GM12878 (cell line): ENCODE data around the gene LRRC2.

Experiments used
- BHLHE40 ChIP-seq, 2 experiments: fragments of 450-650 bp in 1 of 2; IDR thresholded peaks; 2 replicates each; pipeline ENCODE4 v1.6.1; 2011 to 2017; ENCODE audit warnings: low read depth in 2 of 2, borderline replicate concordance in 1 of 2, improper control_type of control experiment in 1 of 2, low read length in 1 of 2, mild to moderate bottlenecking in 1 of 2
- BMI1 ChIP-seq: fragments of 450-650 bp; IDR thresholded peaks from 2 replicates; pipeline ENCODE4 v1.6.1; 2016; ENCODE audit warnings: mild to moderate bottlenecking, moderate library complexity, borderline replicate concordance
- CBX3 ChIP-seq: fragments of 200-600 bp; sonication (generic); IDR thresholded peaks from 2 replicates; pipeline ENCODE4 v1.6.1; 2016; ENCODE audit warnings: low read depth, borderline replicate concordance
- EZH2 ChIP-seq: IDR thresholded peaks from 2 replicates; pipeline ENCODE4 v1.6.1; 2012; ENCODE audit warnings: low read depth, mild to moderate bottlenecking, control low read depth, inconsistent platforms, low read length, borderline replicate concordance; ENCODE audit not compliant: control insufficient read depth
- POLR2AphosphoS2 ChIP-seq: IDR thresholded peaks from 2 replicates; pipeline ENCODE4 v1.6.1; 2011; ENCODE audit warnings: low read depth, mild to moderate bottlenecking, low read length, improper control_type of control experiment, moderate library complexity
- SUZ12 ChIP-seq: fragments of 200-600 bp; sonication (generic); IDR thresholded peaks from one replicate; pipeline ENCODE4 v1.6.1; 2018; ENCODE audit warnings: antibody characterized with exemption, mild to moderate bottlenecking; ENCODE audit not compliant: unreplicated experiment
- TF ChIP-seq, protein P1 (sequence below), 3 experiments: IDR thresholded peaks in 2 of 3; conservative IDR thresholded peaks in 1 of 3; 2 replicates each; pipeline ENCODE4 v1.5.1; 2011; ENCODE audit warnings: low read depth in 3 of 3, low read length in 3 of 3, mild to moderate bottlenecking in 3 of 3, control low read depth in 2 of 3, moderate library complexity in 2 of 3, inconsistent platforms in 1 of 3, mixed read lengths in 1 of 3; ENCODE audit not compliant: control insufficient read depth in 2 of 3, insufficient read depth in 1 of 3; ENCODE audit errors: extremely low read depth in 1 of 3
- TF ChIP-seq, protein P2 (sequence below): fragments of 450-650 bp; conservative IDR thresholded peaks from 2 replicates; pipeline ENCODE4 v1.6.1; 2017; ENCODE audit warnings: mild to moderate bottlenecking, moderate library complexity

DNA sequence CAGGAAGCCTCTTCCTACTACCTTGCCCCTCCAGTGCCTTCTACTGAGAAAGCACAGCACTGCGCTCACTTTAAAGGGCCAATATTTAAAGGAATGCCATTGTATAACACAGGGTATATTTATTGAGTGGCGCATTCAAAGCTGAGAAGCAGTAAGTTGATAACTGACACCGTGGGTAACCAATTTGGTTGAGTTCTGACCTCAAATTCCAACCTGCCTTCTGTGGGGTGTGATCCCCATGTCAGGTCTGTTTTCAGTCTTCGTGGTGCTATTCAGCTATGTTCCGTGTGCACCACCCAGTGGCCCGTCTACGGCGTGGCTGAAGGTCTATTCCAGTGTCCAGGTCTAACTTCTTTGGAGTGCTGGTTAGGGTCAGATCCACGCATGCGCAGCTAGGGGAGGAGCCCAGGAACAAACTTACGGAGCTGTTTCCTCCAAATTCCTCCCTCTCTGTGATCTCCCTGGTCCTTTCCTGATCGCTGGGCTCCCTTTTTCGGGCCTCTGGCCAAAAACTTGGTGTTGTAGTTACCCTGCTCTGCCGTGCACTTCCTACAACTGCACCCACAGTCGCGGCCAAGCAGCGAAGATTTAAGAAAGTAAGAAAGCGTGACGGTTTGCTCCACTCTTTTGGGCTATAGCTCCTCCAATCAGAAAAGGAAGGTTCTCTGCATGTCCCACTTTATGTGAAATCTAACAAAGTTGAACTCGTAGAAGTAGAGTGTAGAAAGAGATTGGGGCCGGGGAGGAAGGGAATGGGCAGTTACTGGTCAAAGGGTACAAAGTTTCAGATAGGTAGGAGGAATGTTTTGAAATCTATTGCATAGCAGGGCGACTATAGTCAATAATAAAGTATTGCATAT lies 7.7 kb downstream of the LRRC2 start:
- TF ChIP-seq SUZ12 (no peak), BMI1 (no peak), EZH2 (no peak), BHLHE40 (IDR thresholded peaks at IDR 0.05; ENCODE audit: borderline replicate concordance in 1 of 2, low read depth in 2 of 2, low read length in 1 of 2) (no peak), POLR2AphosphoS2 (no peak), CBX3 (no peak)
- TF ChIP-seq, protein P1, sequence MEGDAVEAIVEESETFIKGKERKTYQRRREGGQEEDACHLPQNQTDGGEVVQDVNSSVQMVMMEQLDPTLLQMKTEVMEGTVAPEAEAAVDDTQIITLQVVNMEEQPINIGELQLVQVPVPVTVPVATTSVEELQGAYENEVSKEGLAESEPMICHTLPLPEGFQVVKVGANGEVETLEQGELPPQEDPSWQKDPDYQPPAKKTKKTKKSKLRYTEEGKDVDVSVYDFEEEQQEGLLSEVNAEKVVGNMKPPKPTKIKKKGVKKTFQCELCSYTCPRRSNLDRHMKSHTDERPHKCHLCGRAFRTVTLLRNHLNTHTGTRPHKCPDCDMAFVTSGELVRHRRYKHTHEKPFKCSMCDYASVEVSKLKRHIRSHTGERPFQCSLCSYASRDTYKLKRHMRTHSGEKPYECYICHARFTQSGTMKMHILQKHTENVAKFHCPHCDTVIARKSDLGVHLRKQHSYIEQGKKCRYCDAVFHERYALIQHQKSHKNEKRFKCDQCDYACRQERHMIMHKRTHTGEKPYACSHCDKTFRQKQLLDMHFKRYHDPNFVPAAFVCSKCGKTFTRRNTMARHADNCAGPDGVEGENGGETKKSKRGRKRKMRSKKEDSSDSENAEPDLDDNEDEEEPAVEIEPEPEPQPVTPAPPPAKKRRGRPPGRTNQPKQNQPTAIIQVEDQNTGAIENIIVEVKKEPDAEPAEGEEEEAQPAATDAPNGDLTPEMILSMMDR (IDR thresholded peaks at IDR 0.05 in 2 of 3, conservative IDR thresholded peaks at IDR 0.05 in 1 of 3; ENCODE audit: control insufficient read depth in 2 of 3, extremely low read depth in 1 of 3, insufficient read depth in 1 of 3, low read depth in 3 of 3, low read length in 3 of 3): peak; percentile 88 to 95 (median 88)
- TF ChIP-seq, protein P2, sequence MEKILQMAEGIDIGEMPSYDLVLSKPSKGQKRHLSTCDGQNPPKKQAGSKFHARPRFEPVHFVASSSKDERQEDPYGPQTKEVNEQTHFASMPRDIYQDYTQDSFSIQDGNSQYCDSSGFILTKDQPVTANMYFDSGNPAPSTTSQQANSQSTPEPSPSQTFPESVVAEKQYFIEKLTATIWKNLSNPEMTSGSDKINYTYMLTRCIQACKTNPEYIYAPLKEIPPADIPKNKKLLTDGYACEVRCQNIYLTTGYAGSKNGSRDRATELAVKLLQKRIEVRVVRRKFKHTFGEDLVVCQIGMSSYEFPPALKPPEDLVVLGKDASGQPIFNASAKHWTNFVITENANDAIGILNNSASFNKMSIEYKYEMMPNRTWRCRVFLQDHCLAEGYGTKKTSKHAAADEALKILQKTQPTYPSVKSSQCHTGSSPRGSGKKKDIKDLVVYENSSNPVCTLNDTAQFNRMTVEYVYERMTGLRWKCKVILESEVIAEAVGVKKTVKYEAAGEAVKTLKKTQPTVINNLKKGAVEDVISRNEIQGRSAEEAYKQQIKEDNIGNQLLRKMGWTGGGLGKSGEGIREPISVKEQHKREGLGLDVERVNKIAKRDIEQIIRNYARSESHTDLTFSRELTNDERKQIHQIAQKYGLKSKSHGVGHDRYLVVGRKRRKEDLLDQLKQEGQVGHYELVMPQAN: no peak
